HCT116 (cell line): ENCODE data around the gene RBM47. TPM values are rescaled to one million over a fixed set of nuclear protein-coding genes. Genes with fewer than 3 reads are reported as not detected.

ENCODE experiments used
- ATAC-seq: fragments of 200-7000 bp; cut with Tn5 transposase; 2 replicates; pipeline ENCODE4 v1.9.1; 2020; ENCODE audit warnings: mild to moderate bottlenecking, moderate library complexity
- BruUV-seq: library from RNA; stranded (reverse); fragments of 400-500 nt; replicated peaks from 2 replicates; lab custom pipeline; 2021; lab: Mats Ljungman, UMichigan
- CTCF ChIA-PET: fragments of 300-600 bp; sonication (Branson Sonifier 250); formaldehyde crosslinking; loops from one replicate; lab custom pipeline; 2021; ENCODE audit warnings: antibody characterized with exemption; lab: Charles Lee
- POLR2A ChIA-PET: fragments of 300-600, 350-600 bp; sonication (Branson Sonifier 250); formaldehyde crosslinking; loops from one replicate; lab custom pipeline; 2021; ENCODE audit warnings: antibody characterized with exemption; lab: Charles Lee
- RAD21 ChIA-PET, 2 experiments: fragments of 300-600 bp; sonication (Branson Sonifier 250); formaldehyde crosslinking; loops; one replicate each; lab custom pipeline; 2023; ENCODE audit warnings: low total read pairs in 2 of 2; ENCODE audit not compliant: uncharacterized antibody in 2 of 2, unreplicated experiment in 2 of 2, low non-redundant PET in 1 of 2; lab: Charles Lee
- DNase-seq: peaks from one replicate; pipeline ENCODE4 v3.0.0-alpha.2; 2010; ENCODE audit warnings: low read depth, low spot score
- H2AFZ ChIP-seq: fragments of 200-600 bp; shearing (Covaris generic), sonication (generic); 2 replicates; pipeline ENCODE4 v1.6.1; 2017; ENCODE audit warnings: low read depth, mixed run types, mixed read lengths, antibody characterized with exemption, low read length; ENCODE audit not compliant: poor library complexity, severe bottlenecking
- H3K27ac ChIP-seq: 2 replicates; pipeline ENCODE4 v1.5.1; 2012; ENCODE audit warnings: low read depth, low read length
- H3K27me3 ChIP-seq: fragments of 200-600 bp; sonication (generic); 2 replicates; pipeline ENCODE4 v1.6.1; 2016; ENCODE audit warnings: mixed run types, low read length, mixed read lengths; ENCODE audit not compliant: insufficient read depth
- H3K36me3 ChIP-seq, 2 experiments: fragments of 200-500 bp in 1 of 2; fragments of 200-600 bp in 1 of 2; sonication (Bioruptor generic) in 1 of 2; sonication (generic) in 1 of 2; 2 replicates each; pipeline versions ENCODE4 v1.5.1 to v1.6.1; 2014 to 2016; ENCODE audit warnings: low read length in 2 of 2, inconsistent platforms in 1 of 2, mixed read lengths in 1 of 2, mixed run types in 1 of 2; ENCODE audit not compliant: insufficient read depth in 2 of 2, control insufficient read depth in 1 of 2
- H3K4me1 ChIP-seq, 2 experiments: fragments of 200-600 bp in 1 of 2; sonication (generic) in 1 of 2; 2 replicates each; pipeline versions ENCODE4 v1.5.1 to v1.6.1; 2012 to 2017; ENCODE audit warnings: low read length in 2 of 2, inconsistent platforms in 1 of 2, mild to moderate bottlenecking in 1 of 2, mixed read lengths in 1 of 2, mixed run types in 1 of 2, moderate library complexity in 1 of 2; ENCODE audit not compliant: insufficient read depth in 2 of 2, control insufficient read depth in 1 of 2
- H3K4me2 ChIP-seq: fragments of 200-600 bp; sonication (generic); 2 replicates; pipeline ENCODE4 v1.6.1; 2017; ENCODE audit warnings: mixed run types, low read length, mixed read lengths
- H3K4me3 ChIP-seq, 2 experiments: fragments of 200-600 bp in 1 of 2; sonication (generic) in 1 of 2; replicated peaks in 1 of 2; 2 replicates each; pipeline ENCODE4 v1.5.1; 2011 to 2016; ENCODE audit warnings: low read length in 2 of 2, control low read depth in 1 of 2, low read depth in 1 of 2, mild to moderate bottlenecking in 1 of 2, mixed read lengths in 1 of 2, mixed run types in 1 of 2
- H3K79me2 ChIP-seq: fragments of 200-600 bp; sonication (generic); 2 replicates; pipeline ENCODE4 v1.6.1; 2017; ENCODE audit warnings: mild to moderate bottlenecking, mixed run types, low read length, moderate library complexity, mixed read lengths; ENCODE audit not compliant: insufficient read depth
- H3K9ac ChIP-seq: fragments of 200-600 bp; sonication (generic); 2 replicates; pipeline ENCODE4 v1.6.1; 2016; ENCODE audit warnings: low read length, mixed read lengths
- H3K9me2 ChIP-seq: fragments of 200-600 bp; sonication (generic), shearing (Covaris generic); 2 replicates; pipeline ENCODE4 v1.6.1; 2017; ENCODE audit warnings: mixed run types, mild to moderate bottlenecking, moderate library complexity; ENCODE audit not compliant: insufficient read depth
- H3K9me3 ChIP-seq, 2 experiments: fragments of 200-500 bp in 1 of 2; fragments of 200-600 bp in 1 of 2; sonication (Bioruptor generic) in 1 of 2; sonication (generic) in 1 of 2; 2 replicates each; pipeline ENCODE4 v1.6.1; 2014 to 2017; ENCODE audit warnings: low read length in 2 of 2, mixed read lengths in 2 of 2, inconsistent platforms in 1 of 2, low read depth in 1 of 2, mild to moderate bottlenecking in 1 of 2, mixed run types in 1 of 2, moderate library complexity in 1 of 2; ENCODE audit not compliant: control insufficient read depth in 1 of 2, insufficient read depth in 1 of 2
- H4K20me1 ChIP-seq: fragments of 200-600 bp; sonication (generic), shearing (Covaris generic); 2 replicates; pipeline ENCODE4 v1.6.1; 2017; ENCODE audit warnings: mixed run types, mild to moderate bottlenecking, moderate library complexity; ENCODE audit not compliant: insufficient read depth
- ATF3 ChIP-seq: IDR thresholded peaks from 2 replicates; pipeline ENCODE4 v1.6.1; 2012
- CBX3 ChIP-seq: IDR thresholded peaks from 2 replicates; pipeline ENCODE4 v1.6.1; 2012; ENCODE audit warnings: low read depth
- CEBPB ChIP-seq: IDR thresholded peaks from 2 replicates; pipeline ENCODE4 v1.6.1; 2012; ENCODE audit warnings: low read depth
- CTCF ChIP-seq, 3 experiments: fragments of 200-600 bp in 1 of 3; sonication (generic) in 1 of 3; IDR thresholded peaks in 2 of 3; conservative IDR thresholded peaks in 1 of 3; 2 replicates each; pipeline ENCODE4 v1.5.1; 2012 to 2017; ENCODE audit warnings: low read depth in 2 of 3, low read length in 2 of 3, antibody characterized with exemption in 1 of 3, borderline replicate concordance in 1 of 3, control low read depth in 1 of 3, mild to moderate bottlenecking in 1 of 3, mixed read lengths in 1 of 3, mixed run types in 1 of 3, moderate library complexity in 1 of 3; ENCODE audit not compliant: insufficient read depth in 1 of 3
- EGR1 ChIP-seq: IDR thresholded peaks from 2 replicates; pipeline ENCODE4 v1.6.1; 2012; ENCODE audit warnings: low read depth
- ELF1 ChIP-seq: IDR thresholded peaks from 2 replicates; pipeline ENCODE4 v1.6.1; 2012; ENCODE audit warnings: low read depth, borderline replicate concordance
- EZH2phosphoT487 ChIP-seq: fragments of 200-600 bp; IDR thresholded peaks from 2 replicates; pipeline ENCODE4 v1.6.1; 2018; ENCODE audit warnings: antibody characterized with exemption, borderline replicate concordance
- FOSL1 ChIP-seq: IDR thresholded peaks from 2 replicates; pipeline ENCODE4 v1.6.1; 2012; ENCODE audit warnings: low read depth
- JUND ChIP-seq: IDR thresholded peaks from 2 replicates; pipeline ENCODE4 v1.6.1; 2012
- MAX ChIP-seq: IDR thresholded peaks from 2 replicates; pipeline ENCODE4 v1.6.1; 2012
- POLR2A ChIP-seq: IDR thresholded peaks from 2 replicates; pipeline ENCODE4 v1.7.0; 2011; ENCODE audit warnings: borderline replicate concordance; ENCODE audit not compliant: insufficient read depth, insufficient read length; ENCODE audit errors: extremely low read depth
- RAD21 ChIP-seq: IDR thresholded peaks from 2 replicates; pipeline ENCODE4 v1.6.1; 2012; ENCODE audit warnings: low read depth, mild to moderate bottlenecking
- SRF ChIP-seq: IDR thresholded peaks from 2 replicates; pipeline ENCODE4 v1.6.1; 2012; ENCODE audit warnings: low read depth
- TCF7L2 ChIP-seq: IDR thresholded peaks from 2 replicates; pipeline ENCODE4 v1.7.0; 2011; ENCODE audit warnings: borderline replicate concordance, inconsistent platforms; ENCODE audit not compliant: insufficient read depth, insufficient read length; ENCODE audit errors: extremely low read depth
- YY1 ChIP-seq: IDR thresholded peaks from 2 replicates; pipeline ENCODE4 v1.6.1; 2011; ENCODE audit warnings: low read length, low read depth, moderate library complexity, mild to moderate bottlenecking; ENCODE audit not compliant: insufficient replicate concordance; ENCODE audit errors: extremely low read depth
- ZBTB33 ChIP-seq: IDR thresholded peaks from 2 replicates; pipeline ENCODE4 v1.6.1; 2011; ENCODE audit warnings: mild to moderate bottlenecking, low read length, moderate library complexity; ENCODE audit not compliant: insufficient replicate concordance; ENCODE audit errors: extremely low read depth
- ZFX ChIP-seq: fragments of 450-650 bp; IDR thresholded peaks from 2 replicates; pipeline ENCODE4 v1.6.1; 2017
- ZNF274 ChIP-seq: fragments of 200-500 bp; sonication (Bioruptor generic); IDR thresholded peaks from 2 replicates; pipeline ENCODE4 v1.6.1; 2014; ENCODE audit warnings: mild to moderate bottlenecking, low read depth, low read length, inconsistent platforms
- intact Hi-C: fragments of 100-400 bp; cut with micrococcal nuclease; formaldehyde crosslinking; loops from 2 replicates; pipeline ENCODE4 v1.10.0; 2022
- total RNA-seq: library from RNA; stranded (reverse); gene quantifications from one replicate; pipeline ENCODE4 v1.2.1, GENCODE V29; 2021; ENCODE audit not compliant: unreplicated experiment

Gene RBM47
- total RNA-seq, 1 experiment from 2014 or later, result 22.2 TPM

- no peaks in the 10 kb centered on the region for H3K79me2 ChIP-seq
- RAD21 ChIA-PET, result no interaction called here
- H3K4me1 ChIP-seq, result peaks cover 0 to 7% of the 10 kb centered on the region in 2 experiments; a peak in 2 of 4 replicates
- no peak overlapping the region for H3K9ac ChIP-seq
- intact Hi-C loops, result no loop called here
- CTCF ChIA-PET, result no interaction called here
- H4K20me1 ChIP-seq, result no peaks in the 10 kb centered on the region
- BruUV-seq, result no TSS peak
- no peak overlapping the region for H2AFZ ChIP-seq
- H3K27ac ChIP-seq, result no peak overlapping the region
- H3K36me3 ChIP-seq, result no peaks in the 10 kb centered on the region
- ATAC-seq (no peak), DNase-seq (no peak)
- POLR2A ChIA-PET, result no interaction called here
- no peaks in the 10 kb centered on the region for H3K27me3 ChIP-seq
- H3K9me2 ChIP-seq, result no peaks in the 10 kb centered on the region
- TF ChIP-seq SRF, result no peak
- no peak for TF ChIP-seq TCF7L2
- TF ChIP-seq ZFX, result no peak
- no peak for TF ChIP-seq MAX
- TF ChIP-seq RAD21, result no peak
- no peak for TF ChIP-seq FOSL1
- TF ChIP-seq ATF3, result no peak
- TF ChIP-seq CBX3, result no peak
- no peak for TF ChIP-seq YY1
- no peak for TF ChIP-seq ZBTB33
- no peak for TF ChIP-seq CTCF (IDR thresholded peaks at IDR 0.05 in 2 of 3, conservative IDR thresholded peaks at IDR 0.05 in 1 of 3; ENCODE audit: borderline replicate concordance in 1 of 3, insufficient read depth in 1 of 3, low read depth in 2 of 3, low read length in 2 of 3)
- TF ChIP-seq EZH2phosphoT487, result no peak
- TF ChIP-seq CEBPB, result no peak
- no peak for TF ChIP-seq JUND
- TF ChIP-seq ELF1, result no peak
- no peak for TF ChIP-seq POLR2A
- no peak for TF ChIP-seq EGR1
- TF ChIP-seq ZNF274, result no peak
- TF ChIP-seq, all 23 proteins: peak for 0
- Histone ChIP-seq H3K9me3 (no peaks in the 10 kb centered on the region), H3K4me3 (no peak overlapping the region), H3K4me2 (no peak overlapping the region)
These were observed 210.3 kb downstream of the RBM47 start for GRCh38 chr4:40419231-40419912.
